Measurements from ENCODE around the gene CEP128. TPM values are rescaled to one million over a fixed set of nuclear protein-coding genes. Genes with fewer than 3 reads are reported as not detected.

The CEP128 gene
- total RNA-seq, 4 donors from 2014 or later = 5.6 to 9.0 (median 7.5) TPM

DNA sequence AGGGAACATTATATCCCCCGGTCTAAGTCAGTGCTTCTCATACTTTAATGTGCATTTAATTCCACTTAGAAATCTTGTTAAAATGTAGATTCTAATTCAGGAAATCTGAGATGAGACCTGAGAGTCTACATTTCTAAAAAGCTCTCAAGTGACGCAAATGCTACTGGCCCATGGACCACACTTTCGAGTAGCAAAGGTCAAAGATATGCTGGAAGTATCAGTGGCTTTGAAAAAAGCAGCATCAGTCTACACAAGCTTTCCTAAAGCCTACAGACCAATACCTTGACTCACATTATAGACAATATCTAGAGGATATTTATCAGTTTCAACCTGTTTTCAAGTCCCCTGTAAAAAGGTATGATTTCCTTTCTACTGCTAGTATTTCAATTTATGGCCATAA, 248.6 kb downstream of the CEP128 start:
- no peak for TF ChIP-seq CTCF (IDR thresholded peaks at IDR 0.05; ENCODE audit: low read depth)

DNA sequence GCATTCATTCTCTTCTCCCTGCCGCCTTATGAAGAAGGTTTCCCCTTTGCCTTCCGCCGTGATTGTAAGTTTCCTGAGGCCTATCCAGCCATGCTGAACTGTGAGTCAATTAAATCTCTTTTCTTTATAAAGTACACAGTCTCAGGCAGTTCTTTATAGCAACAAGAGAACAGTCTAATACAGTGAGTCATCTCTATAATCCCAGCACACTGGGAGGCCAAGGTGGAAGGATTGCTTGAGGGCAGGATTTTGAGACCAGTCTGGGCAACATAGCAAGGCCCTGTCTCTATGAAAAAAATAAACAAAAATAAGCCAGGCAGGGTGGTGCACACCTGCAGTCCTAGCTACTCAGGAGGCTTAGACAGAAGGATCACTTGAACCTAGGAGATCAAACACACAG, 259.9 kb downstream of the CEP128 start:
- no peak for TF ChIP-seq CTCF (IDR thresholded peaks at IDR 0.05; ENCODE audit: low read depth)

- TF ChIP-seq CTCF (IDR thresholded peaks at IDR 0.05; ENCODE audit: low read depth) = no peak
Observed at GRCh38 chr14:80679273-80679672, 262.3 kb downstream of the CEP128 start.

DNA sequence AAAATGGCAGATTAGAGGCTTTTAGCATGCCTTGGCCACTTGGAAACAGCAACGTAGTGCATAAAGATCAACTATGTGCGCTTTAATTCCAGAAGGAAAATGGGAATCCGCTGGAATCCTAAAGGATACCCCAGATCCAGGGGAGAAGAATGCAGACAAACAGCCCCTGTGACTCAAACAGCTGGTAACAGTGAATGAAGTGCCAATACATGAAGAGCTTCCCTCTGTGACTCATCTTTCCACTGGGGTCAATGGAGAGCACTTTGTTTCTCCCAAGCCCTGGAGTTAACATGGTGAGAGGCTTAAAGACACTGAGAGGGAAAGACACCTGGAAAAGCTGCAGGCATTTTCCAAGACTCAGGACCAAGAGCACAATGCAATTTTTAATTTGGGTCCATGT, 263.1 kb downstream of the CEP128 start:
- no peak for TF ChIP-seq CTCF (IDR thresholded peaks at IDR 0.05; ENCODE audit: low read depth)

- no peak for TF ChIP-seq CTCF (IDR thresholded peaks at IDR 0.05; ENCODE audit: low read depth)
Observed at GRCh38 chr14:80669426-80669825, 272.1 kb downstream of the CEP128 start.

DNA sequence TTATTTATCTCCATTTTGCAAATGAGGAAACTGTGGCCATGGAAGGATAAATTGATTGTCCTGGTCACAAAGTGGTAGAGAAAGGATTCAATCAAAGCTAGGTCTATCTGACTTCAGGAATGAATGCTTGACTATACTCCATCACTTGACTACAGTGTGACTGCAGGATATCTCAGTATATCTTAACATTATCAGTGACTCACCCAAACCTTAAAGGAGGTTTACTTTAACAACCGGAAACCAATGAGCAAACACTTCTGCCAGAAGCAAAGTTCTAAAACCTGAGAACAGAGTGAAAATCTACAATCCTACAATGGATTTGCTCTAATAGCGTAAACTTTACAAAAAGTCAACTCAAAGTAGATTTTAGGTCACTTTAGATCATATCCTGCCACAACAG, 277.0 kb downstream of the CEP128 start:
- no peak for TF ChIP-seq CTCF (IDR thresholded peaks at IDR 0.05; ENCODE audit: low read depth)

DNA sequence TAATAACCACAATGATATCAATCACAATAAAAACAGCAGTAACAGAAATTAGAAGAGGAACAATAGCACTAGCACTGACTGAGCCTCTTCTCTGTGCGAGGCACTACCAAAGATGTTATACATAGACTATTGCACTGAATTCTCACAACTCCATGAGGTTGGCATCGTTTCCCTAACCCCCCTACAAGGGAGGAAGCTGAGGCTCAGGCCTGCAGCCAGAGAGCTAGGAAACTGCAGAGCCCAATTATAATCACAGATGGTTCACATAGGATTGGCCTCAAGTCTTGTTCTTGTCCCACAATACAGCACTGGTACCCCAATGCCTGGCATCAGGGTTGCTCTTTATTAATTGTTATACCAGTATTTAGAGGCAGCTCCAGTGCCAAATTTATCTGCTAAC, 278.0 kb downstream of the CEP128 start:
- TF ChIP-seq CTCF (IDR thresholded peaks at IDR 0.05; ENCODE audit: low read depth) = no peak
